Skeletal muscle tissue (tissue), 4 donors: Measurements from ENCODE around the gene CYTH4. TPM values are rescaled to one million over a fixed set of nuclear protein-coding genes. Genes with fewer than 3 reads are reported as not detected.

Experiments used
- H3K27ac ChIP-seq: one replicate; pipeline ENCODE4 v1.7.0; 2013; ENCODE audit warnings: mild to moderate bottlenecking, low read depth, low read length, inconsistent platforms
- H3K27me3 ChIP-seq, 3 donors: one replicate each; pipeline ENCODE4 v1.7.0; 2013; ENCODE audit warnings: low read length in 3 of 3; ENCODE audit not compliant: control insufficient read depth in 3 of 3, insufficient read depth in 3 of 3
- H3K36me3 ChIP-seq, 3 donors: one replicate each; pipeline ENCODE4 v1.7.0; 2013; ENCODE audit warnings: low read length in 3 of 3; ENCODE audit not compliant: control insufficient read depth in 3 of 3, insufficient read depth in 3 of 3
- H3K4me1 ChIP-seq, 3 donors: one replicate each; pipeline ENCODE4 v1.7.0; 2013; ENCODE audit warnings: low read length in 3 of 3, mild to moderate bottlenecking in 3 of 3; ENCODE audit not compliant: control insufficient read depth in 3 of 3, insufficient read depth in 3 of 3
- H3K4me3 ChIP-seq, 3 donors: one replicate each; pipeline ENCODE4 v1.7.0; 2013; ENCODE audit warnings: low read length in 3 of 3
- H3K9ac ChIP-seq, 3 donors: one replicate each; pipeline ENCODE4 v1.7.0; 2013; ENCODE audit warnings: low read length in 3 of 3, mild to moderate bottlenecking in 3 of 3, moderate library complexity in 2 of 3, low read depth in 1 of 3
- H3K9me3 ChIP-seq, 3 donors: one replicate each; pipeline ENCODE4 v1.7.0; 2013; ENCODE audit warnings: low read length in 3 of 3; ENCODE audit not compliant: control insufficient read depth in 3 of 3
- total RNA-seq: library from RNA; depleted of rRNA; stranded (reverse); fragments of >200 nt; gene quantifications from one replicate; pipeline ENCODE4 v1.2.3, GENCODE V29; 2014
- donor health status: Osteomylitis.

CYTH4 gene
- total RNA-seq, 1 donor from 2014 or later = 12.0 TPM

GRCh38 chr22:37354670-37355069 lies 72.4 kb downstream of the CYTH4 start:
- H3K4me3 ChIP-seq = no peak overlapping the region
- no peaks in the 10 kb centered on the region for H3K4me1 ChIP-seq
- H3K27me3 ChIP-seq = peaks cover 35 to 59% (median 58%) of the 10 kb centered on the region in 3 donors
- H3K9me3 ChIP-seq = no peaks in the 10 kb centered on the region
- H3K27ac ChIP-seq = no peak overlapping the region
- no peak overlapping the region for H3K9ac ChIP-seq
- no peaks in the 10 kb centered on the region for H3K36me3 ChIP-seq

DNA sequence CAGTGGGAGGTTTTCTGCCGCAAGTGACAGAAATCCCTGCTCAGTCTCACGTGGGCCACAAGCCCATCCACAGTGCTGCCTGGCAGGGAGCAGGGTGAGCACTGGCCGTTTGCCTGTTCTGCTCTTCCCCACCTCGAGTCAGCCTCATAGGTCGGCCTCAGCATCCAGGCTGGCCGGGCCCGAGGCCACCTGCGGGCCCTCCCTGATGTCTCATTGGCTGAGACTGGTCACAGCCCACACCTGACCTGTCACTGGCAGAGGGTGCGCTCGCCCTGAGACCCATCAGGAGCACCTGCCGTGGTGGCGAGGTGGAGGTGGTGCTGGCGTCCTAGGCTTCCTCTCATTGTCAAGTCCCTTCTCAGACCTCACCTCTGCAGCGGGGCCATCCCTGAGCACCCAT lies 72.9 kb downstream of the CYTH4 start:
- H3K36me3 ChIP-seq = no peaks in the 10 kb centered on the region
- H3K4me1 ChIP-seq = no peaks in the 10 kb centered on the region
- H3K27ac ChIP-seq = no peak overlapping the region
- peaks cover 36 to 59% (median 58%) of the 10 kb centered on the region in 3 donors for H3K27me3 ChIP-seq
- no peaks in the 10 kb centered on the region for H3K9me3 ChIP-seq
- no peak overlapping the region for H3K9ac ChIP-seq
- H3K4me3 ChIP-seq = no peak overlapping the region

- Histone ChIP-seq H3K4me3 (no peak overlapping the region), H3K9me3 (no peaks in the 10 kb centered on the region), H3K9ac (no peak overlapping the region), H3K4me1 (no peaks in the 10 kb centered on the region), H3K27me3 (peaks cover 41 to 60% (median 58%) of the 10 kb centered on the region in 3 donors), H3K27ac (no peak overlapping the region), H3K36me3 (no peaks in the 10 kb centered on the region)
Measured at GRCh38 chr22:37356922-37357321, 74.6 kb downstream of the CYTH4 start.

GRCh38 chr22:37357446-37358075 lies 75.3 kb downstream of the CYTH4 start:
- Histone ChIP-seq H3K36me3 (no peaks in the 10 kb centered on the region), H3K4me3 (no peak overlapping the region), H3K4me1 (no peaks in the 10 kb centered on the region), H3K27ac (no peak overlapping the region), H3K9me3 (no peaks in the 10 kb centered on the region), H3K9ac (no peak overlapping the region), H3K27me3 (peaks cover 41 to 64% (median 54%) of the 10 kb centered on the region in 3 donors)

DNA sequence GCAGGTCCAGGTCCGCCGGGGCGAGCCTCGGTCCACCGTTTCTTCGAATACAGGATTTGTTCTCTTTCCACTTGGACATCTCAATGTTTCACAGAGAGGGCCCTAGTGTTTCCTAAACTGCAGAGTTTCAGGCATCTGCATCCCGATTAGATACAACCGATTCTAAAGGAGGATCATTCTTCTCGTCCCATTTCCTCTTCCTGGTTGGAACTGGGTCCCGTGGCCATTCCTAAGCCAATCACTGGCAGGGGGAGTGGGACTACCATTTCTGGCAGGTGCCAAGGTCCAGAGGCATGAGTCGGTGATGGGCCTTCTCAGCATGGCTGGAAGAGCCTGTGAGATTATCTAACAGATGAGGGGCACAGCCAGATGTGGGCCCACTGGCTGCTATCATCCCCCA lies 76.1 kb downstream of the CYTH4 start:
- Histone ChIP-seq H3K9ac (no peak overlapping the region), H3K4me3 (no peak overlapping the region), H3K9me3 (no peaks in the 10 kb centered on the region), H3K4me1 (no peaks in the 10 kb centered on the region), H3K36me3 (no peaks in the 10 kb centered on the region), H3K27ac (no peak overlapping the region), H3K27me3 (peaks cover 41 to 58% (median 52%) of the 10 kb centered on the region in 3 donors)

DNA sequence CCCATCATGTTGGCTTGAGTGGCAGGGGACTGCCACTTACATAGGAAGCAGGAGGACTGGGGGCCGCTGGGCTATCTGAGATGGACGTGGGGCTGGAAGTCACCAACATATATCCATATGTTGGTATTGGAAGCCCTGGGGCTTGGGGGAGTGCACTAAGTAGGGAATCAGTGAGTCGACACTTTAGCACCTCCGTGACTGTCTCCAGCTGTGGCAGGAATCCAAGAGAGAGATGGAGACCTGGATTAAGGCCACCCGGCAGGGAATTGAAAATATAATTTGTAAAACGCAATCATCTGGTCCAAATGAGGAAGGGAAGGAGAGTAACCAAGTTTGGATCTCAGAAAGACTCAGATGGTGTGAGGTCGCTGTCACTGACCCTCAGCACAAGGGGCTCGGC lies 76.6 kb downstream of the CYTH4 start:
- H3K4me1 ChIP-seq = no peaks in the 10 kb centered on the region
- H3K36me3 ChIP-seq = no peaks in the 10 kb centered on the region
- no peak overlapping the region for H3K4me3 ChIP-seq
- no peak overlapping the region for H3K27ac ChIP-seq
- no peaks in the 10 kb centered on the region for H3K9me3 ChIP-seq
- no peak overlapping the region for H3K9ac ChIP-seq
- H3K27me3 ChIP-seq = peaks cover 44 to 60% (median 51%) of the 10 kb centered on the region in 3 donors

DNA sequence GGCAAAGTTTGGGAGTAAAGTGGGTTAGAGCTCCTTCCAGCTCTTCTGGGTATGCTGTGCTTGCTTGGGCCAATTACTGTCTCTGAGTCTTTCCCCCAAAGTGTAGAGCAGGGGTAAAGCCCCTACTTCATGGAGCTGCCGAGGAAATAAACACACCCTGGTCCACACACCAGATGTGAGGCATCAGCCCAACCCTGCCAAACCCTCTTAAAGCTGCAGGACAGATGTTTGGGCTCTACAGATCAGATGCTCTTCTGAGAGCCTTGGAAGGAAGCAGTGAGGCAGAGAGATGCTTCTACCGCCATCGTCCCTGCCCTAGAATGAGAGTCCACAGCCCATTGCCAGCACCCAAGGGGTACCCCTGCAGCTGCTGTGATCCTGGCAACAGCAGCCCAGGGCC lies 80.3 kb downstream of the CYTH4 start:
- H3K4me1 ChIP-seq = no peaks in the 10 kb centered on the region
- peaks cover 20 to 36% (median 27%) of the 10 kb centered on the region in 3 donors for H3K27me3 ChIP-seq

DNA sequence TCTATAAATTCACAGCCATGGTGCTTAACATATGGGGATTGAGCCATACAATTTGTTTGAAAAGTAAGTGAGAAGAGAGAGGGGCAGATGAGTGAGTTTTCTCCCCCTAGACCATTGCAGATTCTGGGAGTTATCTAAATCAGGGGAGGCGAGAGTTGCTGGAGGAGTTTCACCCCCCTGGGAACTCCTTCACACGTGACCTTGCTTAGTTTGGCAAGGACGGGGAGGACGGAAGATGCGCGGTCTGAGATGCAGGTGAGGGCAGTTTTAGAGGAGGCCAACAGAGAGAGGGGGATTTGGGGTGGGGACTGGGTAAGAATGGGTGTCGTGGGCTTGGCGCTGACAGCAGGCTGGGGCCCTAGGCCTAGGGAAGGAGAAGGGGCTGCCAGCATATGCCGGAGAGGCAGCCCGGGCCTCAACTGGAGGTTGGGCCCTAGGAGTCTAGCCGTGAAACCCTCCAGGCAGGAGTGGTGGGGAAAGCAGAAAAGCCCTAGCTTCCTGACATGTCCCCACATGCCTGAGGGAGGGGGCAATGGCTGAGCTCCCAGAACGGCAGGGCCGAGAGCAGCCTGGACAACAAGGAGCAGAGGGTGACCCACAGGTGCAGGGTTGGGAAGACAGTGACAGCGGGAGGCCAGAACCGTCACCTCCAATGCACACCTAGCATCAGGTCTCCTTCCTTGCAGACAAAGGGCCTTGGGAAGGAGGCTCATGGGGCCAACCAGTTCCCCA lies 81.1 kb downstream of the CYTH4 start:
- no peak overlapping the region for H3K9ac ChIP-seq
- no peaks in the 10 kb centered on the region for H3K36me3 ChIP-seq
- H3K4me1 ChIP-seq = no peaks in the 10 kb centered on the region
- no peak overlapping the region for H3K27ac ChIP-seq
- no peaks in the 10 kb centered on the region for H3K9me3 ChIP-seq
- no peak overlapping the region for H3K4me3 ChIP-seq
- peaks cover 17 to 32% (median 21%) of the 10 kb centered on the region in 3 donors for H3K27me3 ChIP-seq

More for the DNA sequence above, 80.3 kb downstream of the CYTH4 start:
- no peaks in the 10 kb centered on the region for H3K9me3 ChIP-seq
- no peak overlapping the region for H3K4me3 ChIP-seq
- H3K9ac ChIP-seq = no peak overlapping the region
- no peak overlapping the region for H3K27ac ChIP-seq
- H3K36me3 ChIP-seq = no peaks in the 10 kb centered on the region
